Stimulated activated CD4-positive, alpha-beta T cell treated with anti-CD3 and anti-CD28 coated beads, Interleukin-1b, Interleukin-23, amount 100 ng/mL, for 24 hours (primary cell): ENCODE measurements around the gene DDIT3.

Experiments used
- DNase-seq, 4 experiments: peaks; one replicate each; pipeline ENCODE4 v3.0.0-alpha.2; 2020; ENCODE audit warnings: low read depth in 4 of 4, low spot score in 1 of 4

DDIT3 gene

GRCh38 chr12:57487597-57488401 lies 32.5 kb downstream of the DDIT3 start, which contains the start of gene MARS1:
Gene MARS1, plus strand, starts transcription at chr12:57488068. Its CDS starts 23 bp downstream, at chr12:57488091.
- DNase-seq: peak; percentile 80 to 88 (median 84)

GRCh38 chr12:57487055-57487596 lies 33.2 kb downstream of the DDIT3 start:
- no peak for DNase-seq

- DNase-seq: no peak
Observed at GRCh38 chr12:57485695-57486094, 34.6 kb downstream of the DDIT3 start.

GRCh38 chr12:57483466-57483865 lies 36.8 kb downstream of the DDIT3 start:
- no peak for DNase-seq

GRCh38 chr12:57481671-57482070 lies 38.6 kb downstream of the DDIT3 start:
- no peak for DNase-seq

GRCh38 chr12:57479376-57480115 lies 40.8 kb downstream of the DDIT3 start, which contains the start of gene ARHGAP9:
Gene ARHGAP9, minus strand, starts transcription at chr12:57479866. Its CDS starts 460 bp downstream, at chr12:57479406.
- no peak for DNase-seq

- no peak for DNase-seq
Observed at GRCh38 chr12:57479043-57479375, 41.3 kb downstream of the DDIT3 start.

GRCh38 chr12:57477710-57478681 lies 42.3 kb downstream of the DDIT3 start:
- DNase-seq: no peak

GRCh38 chr12:57476993-57477709 lies 43.2 kb downstream of the DDIT3 start:
- DNase-seq: no peak

GRCh38 chr12:57476162-57476992 lies 43.9 kb downstream of the DDIT3 start:
- DNase-seq: peak; percentile 57 to 74 (median 61)

GRCh38 chr12:57475271-57476161 lies 44.8 kb downstream of the DDIT3 start:
- DNase-seq: no peak

- no peak for DNase-seq
Observed at GRCh38 chr12:57474862-57475261, 45.5 kb downstream of the DDIT3 start.

GRCh38 chr12:57474430-57474829 lies 45.9 kb downstream of the DDIT3 start:
- no peak for DNase-seq

GRCh38 chr12:57473886-57474285 lies 46.4 kb downstream of the DDIT3 start:
- DNase-seq: no peak

- no peak for DNase-seq
Observed at GRCh38 chr12:57473392-57473791, 46.9 kb downstream of the DDIT3 start.

- DNase-seq: no peak
Observed at GRCh38 chr12:57472391-57472790, 47.9 kb downstream of the DDIT3 start.

- no peak for DNase-seq
Observed at GRCh38 chr12:57471661-57472060, 48.7 kb downstream of the DDIT3 start.

- DNase-seq: no peak
Observed at GRCh38 chr12:57470970-57471656, 49.2 kb downstream of the DDIT3 start.
